Measurements from ENCODE around the gene TRIM4.
"Not testable (repeated sequence)": the region's sequence is repeated elsewhere in the genome, so short reads cannot be mapped to it uniquely, and the experiment has no call there.

The TRIM4 gene

DNA sequence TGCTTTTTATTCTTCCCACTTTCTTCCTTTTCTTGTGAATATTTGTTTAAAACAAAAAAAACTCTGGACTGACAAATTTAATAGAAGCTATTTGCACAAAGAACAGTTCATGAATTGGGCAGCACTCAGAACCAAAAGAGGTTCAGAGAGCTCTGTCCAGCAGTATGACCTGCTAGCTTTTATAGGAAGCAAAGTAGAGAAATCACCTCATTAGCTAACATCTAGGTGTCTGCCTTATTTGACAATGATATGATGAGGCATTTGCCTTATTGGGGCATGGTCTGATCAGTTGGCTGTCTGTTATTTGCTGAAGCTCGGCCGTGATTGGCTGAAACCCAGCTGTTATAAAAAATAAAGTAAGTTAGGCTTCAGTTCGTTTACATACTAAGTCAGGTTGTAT lies 819 bp upstream of the TRIM4 start:
- no peak for DNase-seq (ENCODE audit: low read depth in 1 of 2, low spot score in 1 of 2)

DNA sequence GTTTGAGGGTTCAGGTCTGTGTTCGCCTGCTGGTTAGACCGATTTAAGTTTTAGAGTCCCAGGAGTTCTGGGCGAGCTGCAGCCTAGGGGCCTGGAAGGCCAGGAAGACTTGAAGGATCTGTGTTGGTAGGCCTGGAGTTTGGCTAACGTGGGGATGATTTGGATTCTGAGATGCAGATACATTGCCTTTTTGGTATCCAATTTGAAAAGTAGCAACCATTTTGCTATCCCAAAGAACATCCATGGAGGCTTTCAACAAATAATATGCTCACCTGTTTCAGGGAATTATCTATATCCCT lies 433 bp upstream of the TRIM4 start:
- no peak for DNase-seq (ENCODE audit: low read depth in 1 of 2, low spot score in 1 of 2)

DNA sequence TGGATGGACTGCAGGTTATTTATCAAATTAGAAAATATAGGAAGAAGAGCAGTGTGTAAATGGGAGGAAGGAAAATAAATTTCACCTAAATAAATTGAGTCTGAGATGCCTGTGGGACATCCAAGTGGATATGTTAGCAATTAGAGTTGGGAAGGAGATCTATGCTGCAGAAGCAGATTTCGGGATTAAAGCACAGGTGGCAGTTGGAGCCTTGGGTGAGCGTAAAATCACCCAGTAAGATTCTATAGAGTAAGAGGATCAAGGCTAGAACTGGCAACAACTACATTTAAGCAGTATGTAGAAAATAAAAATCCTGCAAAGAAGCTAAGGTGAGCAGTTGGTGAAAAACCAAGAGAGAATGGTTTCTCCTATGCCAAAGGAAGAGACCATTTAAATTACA lies 8.4 kb downstream of the TRIM4 start:
- no peak for DNase-seq (ENCODE audit: low read depth in 1 of 2, low spot score in 1 of 2)

DNA sequence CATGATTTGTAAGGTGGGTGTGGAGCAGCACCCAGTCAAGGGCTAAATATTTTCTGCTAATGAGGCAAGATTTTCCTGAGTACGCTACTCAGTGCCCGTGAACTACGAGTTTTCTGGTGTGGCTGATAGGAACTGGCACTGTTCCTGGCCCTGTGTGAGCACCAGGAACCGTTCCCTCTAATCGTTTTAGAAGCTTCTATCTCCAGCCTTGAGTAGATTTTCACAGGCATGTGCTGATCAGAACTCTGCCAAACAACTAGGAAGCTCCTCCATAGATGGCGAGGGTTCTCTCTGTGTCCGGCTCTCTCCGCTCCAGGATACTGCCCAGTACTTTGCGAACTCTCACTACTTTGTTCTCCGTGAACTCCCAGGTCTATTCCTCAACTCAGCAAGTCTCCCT lies 17.7 kb downstream of the TRIM4 start:
- no peak for DNase-seq (ENCODE audit: low read depth in 1 of 2, low spot score in 1 of 2)

DNA sequence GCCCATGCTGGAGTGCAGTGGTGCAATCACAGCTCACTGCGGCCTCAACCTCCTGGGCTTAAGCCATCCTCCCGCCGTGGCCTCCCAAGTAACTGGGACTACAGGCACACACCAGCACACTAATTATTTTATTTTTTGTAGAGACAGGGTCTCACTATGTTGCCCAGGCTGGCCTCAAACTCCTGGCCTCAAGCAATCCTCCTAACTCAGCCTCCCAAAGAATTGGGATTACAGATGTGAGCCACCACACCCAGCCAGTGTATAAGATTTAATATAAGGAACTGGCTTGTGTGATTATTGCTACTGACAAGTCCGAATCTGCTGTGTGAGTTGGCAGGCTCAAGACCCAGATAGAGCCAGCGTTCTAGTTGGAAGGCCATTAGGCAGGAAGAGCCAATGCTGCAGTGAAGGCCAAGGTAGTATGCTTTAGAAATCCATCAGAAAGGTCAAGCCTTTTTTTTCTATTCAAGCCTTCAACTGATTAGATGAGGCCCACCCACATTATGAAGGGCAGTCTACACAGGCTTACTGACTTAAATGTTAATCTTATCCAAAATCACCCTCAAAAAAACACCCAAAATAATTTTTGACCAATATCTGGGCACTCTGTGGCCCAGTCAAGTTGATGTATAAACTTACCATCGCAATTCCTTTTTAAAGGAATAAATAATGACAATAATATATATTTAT lies 19.4 kb downstream of the TRIM4 start:
- no peak for DNase-seq (ENCODE audit: low read depth in 1 of 2, low spot score in 1 of 2)

DNA sequence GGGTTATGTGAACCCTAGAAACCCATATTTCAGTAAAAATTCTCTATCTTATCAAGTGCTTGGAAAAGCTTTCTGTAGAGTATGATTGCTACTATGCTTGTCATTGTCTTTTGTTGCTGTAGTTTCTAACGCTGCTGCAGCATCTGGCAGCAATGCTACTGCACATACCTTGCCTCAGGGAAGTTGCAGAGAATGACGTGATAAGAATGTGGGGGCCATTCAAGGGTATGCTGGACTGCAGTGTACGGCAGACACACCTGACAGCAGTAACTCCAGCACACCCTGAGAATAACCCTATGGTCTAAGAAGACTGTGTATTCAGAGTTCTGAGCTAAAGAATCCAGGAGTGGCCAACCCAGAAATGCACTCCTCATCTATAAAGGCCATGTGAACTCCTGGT lies 20.5 kb downstream of the TRIM4 start:
- DNase-seq (ENCODE audit: low read depth in 1 of 2, low spot score in 1 of 2) = no peak

DNA sequence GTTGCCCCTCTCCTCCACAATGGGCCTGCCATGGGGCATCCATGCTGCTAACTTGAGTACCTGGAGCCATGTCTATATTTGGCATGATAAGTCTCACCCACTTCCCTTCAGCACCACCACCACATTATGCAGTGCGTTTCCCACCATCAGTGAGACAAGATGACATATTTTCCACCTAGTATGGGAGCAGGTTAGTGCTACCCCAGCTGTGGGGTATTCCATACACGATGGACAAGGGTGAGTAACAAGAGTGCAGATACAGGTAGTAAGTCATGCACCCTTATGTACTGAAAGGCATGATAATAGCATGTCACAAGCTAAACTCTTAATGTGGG lies 21.3 kb downstream of the TRIM4 start:
- no peak for DNase-seq (ENCODE audit: low read depth in 1 of 2, low spot score in 1 of 2)

DNA sequence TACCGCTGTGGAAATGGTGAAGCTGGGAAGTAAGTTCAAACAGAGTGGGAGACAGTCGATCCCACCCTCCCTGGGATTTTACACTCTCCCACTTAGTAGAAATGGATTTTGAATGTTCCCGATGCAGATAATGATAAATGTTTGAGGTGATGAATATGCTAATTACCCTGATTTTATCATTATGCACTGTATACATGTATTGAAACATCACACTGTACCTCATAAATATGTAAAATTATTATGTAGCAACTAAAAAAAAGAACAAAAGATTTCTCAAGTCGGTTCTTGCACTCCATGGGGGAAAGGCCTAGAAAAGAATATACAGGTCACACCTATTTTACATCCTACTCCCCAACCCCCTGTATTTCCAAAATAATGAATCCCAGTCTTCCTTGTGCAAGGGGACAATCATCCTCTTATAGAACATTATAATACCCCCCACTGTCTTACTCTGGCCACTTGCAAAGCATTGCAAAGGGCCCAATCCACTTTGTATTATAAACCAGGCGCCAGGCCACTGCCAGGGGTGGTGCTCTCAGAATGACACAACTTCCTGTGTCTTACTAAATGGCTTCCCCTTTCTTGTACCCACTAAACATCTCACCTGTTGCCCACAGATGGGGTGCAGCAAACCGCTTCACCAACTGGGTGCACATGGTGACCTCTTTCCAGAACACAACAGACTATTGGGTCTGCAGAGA lies 21.9 kb downstream of the TRIM4 start:
- DNase-seq (ENCODE audit: low read depth in 1 of 2, low spot score in 1 of 2) = no peak

DNA sequence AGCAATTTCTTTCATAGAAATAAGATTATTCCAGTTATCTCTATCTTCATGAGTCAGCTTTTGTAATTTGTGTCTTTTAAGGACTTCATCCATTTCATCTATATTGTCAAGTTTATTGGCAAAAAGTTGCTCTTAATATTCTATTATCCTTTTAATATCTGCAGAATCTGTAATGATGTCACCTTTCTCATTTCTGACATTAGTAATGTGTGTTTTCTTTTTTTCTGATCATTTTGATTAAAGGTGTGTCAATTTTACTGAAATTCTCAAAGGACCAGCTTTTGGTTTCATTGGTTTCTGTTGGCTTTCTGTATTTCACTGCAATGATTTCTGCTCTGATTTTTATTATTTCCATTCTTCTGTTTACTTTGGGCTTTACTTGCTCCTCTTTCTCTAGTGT lies 24.6 kb downstream of the TRIM4 start:
- no peak for DNase-seq (ENCODE audit: low read depth in 1 of 2, low spot score in 1 of 2)

DNA sequence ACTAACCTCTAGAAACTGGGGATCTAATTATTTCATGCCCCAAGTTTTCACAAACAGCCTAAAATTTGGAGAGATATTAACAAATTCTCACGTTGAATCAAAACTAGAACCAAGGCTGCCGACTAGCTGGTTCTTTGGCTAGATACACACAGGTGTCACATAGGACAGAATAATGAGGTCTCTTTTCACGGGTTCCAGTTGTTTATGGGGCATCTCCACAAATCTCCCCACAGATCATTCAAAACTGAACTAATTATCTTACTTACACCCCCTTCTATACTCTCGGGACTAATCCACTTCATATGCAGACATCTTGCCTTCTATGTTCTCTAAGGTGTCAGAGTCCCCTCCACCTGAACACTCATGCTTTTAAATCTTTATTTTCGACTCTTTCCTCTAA lies 26.1 kb downstream of the TRIM4 start:
- no peak for DNase-seq (ENCODE audit: low read depth in 1 of 2, low spot score in 1 of 2)

DNA sequence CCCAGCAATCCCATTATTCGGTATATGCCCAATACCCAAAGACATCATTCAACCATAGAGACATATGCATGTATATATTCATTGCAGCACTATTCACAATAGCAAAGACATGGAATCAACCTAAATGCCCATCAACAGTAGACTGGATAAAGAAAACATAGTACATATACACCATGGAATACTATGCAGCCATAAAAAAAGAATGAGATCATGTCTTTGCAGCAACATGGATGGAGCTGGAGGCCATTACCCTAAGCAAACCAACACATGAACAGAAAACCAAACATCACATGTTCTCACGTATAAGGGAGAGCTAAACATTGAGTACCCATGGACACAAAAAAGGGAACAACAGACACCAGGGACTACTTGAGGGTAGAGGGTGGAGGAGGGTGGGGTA lies 29.0 kb downstream of the TRIM4 start:
- not testable (repeated sequence) for DNase-seq (ENCODE audit: low read depth in 1 of 2, low spot score in 1 of 2)

DNA sequence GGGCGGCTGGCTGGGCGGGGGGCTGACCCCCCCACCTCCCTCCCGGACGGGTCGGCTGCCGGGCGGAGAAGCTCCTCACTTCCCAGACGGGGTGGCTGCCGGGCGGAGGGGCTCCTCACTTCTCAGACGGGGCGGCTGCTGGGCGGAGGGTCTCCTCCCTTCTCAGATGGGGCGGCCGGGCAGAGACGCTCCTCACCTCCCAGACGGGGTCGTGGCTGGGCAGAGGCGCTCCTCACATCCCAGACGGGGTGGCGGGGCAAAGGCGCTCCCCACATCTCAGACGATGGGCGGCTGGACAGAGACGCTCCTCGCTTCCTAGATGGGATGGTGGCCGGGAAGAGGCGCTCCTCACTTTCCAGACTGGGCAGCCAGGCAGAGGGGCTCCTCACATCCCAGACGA lies 31.0 kb downstream of the TRIM4 start:
- DNase-seq (ENCODE audit: low read depth in 1 of 2, low spot score in 1 of 2) = not testable (repeated sequence)

DNA sequence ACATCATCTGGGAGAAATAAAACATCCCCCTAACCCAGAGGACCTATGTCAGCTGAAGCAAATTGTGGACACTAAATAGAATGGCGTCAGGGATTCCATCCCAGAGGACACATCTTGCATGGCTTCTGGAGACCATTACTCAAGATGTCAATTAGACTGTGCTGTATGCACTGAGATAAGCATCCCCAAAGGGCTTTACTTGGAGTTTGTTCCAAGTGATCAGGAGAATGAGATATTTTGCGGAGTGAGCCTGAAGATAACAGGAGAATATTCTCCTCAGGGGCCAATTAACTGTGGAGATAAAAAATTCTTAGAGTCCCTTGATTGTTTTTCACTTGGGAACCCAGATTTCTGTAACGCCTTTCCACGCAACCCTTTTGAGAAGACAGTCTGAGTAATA lies 38.0 kb downstream of the TRIM4 start:
- DNase-seq (ENCODE audit: low read depth in 1 of 2, low spot score in 1 of 2) = no peak

DNA sequence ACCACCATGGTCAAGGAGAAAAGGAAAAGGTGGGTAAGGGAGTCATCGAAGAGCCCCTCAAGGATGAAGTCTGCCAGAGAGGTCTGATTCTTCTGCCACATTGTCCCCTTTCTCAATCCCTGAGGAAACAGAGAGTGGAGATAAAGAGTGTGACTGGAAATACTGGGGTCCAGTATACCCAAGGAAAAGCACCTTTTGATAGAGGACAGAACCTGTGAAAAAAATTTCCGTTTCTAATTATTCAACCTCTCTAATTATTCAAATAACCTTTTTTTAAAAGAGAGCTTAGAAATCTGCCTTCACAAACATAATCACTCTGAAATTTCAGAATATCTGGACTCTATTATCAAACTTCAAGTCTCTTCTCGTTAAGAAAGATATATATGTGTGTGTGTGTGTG lies 42.4 kb downstream of the TRIM4 start, which contains the start of gene OR2AE1:
OR2AE1 (minus strand) TSS at position 101 of the 400 bp plus-strand sequence; CDS start at position 101, 0 bp downstream.
- no peak for DNase-seq (ENCODE audit: low read depth in 1 of 2, low spot score in 1 of 2)

DNA sequence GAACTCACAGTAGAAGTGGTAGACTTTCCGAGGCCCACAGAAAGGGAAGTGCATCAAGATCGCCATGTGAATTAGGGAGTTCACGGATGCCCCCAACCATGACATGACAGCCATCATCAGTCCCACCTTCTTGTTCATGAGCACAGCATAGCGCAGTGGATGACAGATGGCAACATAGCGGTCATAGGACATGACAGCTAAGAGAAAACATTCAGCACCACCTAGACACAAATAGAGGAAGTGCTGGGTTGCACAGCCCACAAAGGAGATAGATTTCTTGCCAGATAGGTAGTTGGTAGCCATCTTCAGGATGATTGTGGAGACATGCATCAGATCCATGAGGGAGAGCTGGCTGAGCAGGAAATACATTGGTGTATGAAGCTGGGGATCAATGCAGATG lies 42.8 kb downstream of the TRIM4 start:
- DNase-seq (ENCODE audit: low read depth in 1 of 2, low spot score in 1 of 2) = no peak

DNA sequence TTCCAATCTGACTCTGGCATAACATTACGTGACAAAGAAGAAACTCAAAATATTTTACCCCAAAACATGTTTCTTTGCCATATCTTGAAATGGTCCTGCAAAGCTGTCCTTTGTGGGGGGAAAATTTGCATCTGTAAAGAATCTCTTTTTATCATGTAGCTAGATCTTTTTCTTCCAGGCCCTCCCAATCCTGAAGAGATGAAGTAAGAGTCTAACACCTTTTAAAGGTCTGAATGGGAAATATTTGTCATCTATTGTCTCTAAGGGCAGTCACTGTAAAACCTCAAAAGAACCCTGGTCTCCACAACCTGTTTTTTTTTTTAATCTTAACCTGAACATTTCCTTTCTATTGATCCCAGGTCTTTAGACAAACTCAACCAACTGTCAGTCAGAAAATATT lies 51.1 kb downstream of the TRIM4 start:
- DNase-seq (ENCODE audit: low read depth in 1 of 2, low spot score in 1 of 2) = no peak

DNA sequence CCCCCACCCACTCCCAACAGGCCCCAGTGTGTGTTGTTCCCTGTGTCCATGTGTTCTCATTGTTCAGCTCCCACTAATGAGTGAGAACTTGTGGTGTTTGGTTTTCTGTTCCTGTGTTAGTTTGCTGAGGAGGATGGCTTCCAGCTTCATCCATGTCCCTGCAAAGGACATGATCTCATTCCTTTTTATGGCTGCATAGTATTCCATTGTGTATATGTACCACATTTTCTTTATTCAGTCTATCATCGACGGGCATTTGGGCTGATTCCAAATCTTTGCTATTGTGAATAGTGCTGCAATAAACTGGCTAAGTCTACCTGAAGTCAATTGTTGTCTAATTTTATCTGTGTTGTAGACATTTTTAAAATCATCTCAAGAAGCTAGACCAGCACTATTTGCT lies 51.9 kb downstream of the TRIM4 start:
- not testable (repeated sequence) for DNase-seq (ENCODE audit: low read depth in 1 of 2, low spot score in 1 of 2)

DNA sequence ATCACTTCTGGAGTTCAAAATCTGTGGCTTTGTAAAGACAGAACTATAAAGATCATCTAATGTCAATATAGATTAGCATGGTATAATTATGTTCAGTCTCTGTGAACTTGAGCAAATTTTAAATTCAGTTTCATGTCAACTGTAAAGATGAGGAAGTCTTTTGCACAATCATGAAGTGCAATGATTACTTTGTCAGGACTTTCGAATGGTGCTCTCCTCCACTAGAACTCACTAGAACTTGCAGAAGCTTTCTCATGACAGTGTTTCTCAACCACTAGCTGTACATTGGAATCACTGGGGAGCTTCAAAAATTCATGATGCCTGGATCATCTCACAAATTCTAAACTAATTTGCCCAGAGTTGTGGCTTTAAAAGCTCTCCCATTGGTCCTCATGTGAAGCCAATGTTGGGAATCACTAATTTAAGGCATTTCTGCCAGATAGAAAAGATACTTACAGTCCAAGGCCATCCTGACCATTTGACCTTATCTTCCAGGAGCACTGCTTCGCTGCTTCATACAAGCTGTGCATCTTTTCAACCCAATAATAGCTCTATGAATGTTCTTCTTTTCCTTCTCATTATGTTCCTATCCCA lies 55.4 kb downstream of the TRIM4 start:
- DNase-seq (ENCODE audit: low read depth in 1 of 2, low spot score in 1 of 2) = no peak

DNA sequence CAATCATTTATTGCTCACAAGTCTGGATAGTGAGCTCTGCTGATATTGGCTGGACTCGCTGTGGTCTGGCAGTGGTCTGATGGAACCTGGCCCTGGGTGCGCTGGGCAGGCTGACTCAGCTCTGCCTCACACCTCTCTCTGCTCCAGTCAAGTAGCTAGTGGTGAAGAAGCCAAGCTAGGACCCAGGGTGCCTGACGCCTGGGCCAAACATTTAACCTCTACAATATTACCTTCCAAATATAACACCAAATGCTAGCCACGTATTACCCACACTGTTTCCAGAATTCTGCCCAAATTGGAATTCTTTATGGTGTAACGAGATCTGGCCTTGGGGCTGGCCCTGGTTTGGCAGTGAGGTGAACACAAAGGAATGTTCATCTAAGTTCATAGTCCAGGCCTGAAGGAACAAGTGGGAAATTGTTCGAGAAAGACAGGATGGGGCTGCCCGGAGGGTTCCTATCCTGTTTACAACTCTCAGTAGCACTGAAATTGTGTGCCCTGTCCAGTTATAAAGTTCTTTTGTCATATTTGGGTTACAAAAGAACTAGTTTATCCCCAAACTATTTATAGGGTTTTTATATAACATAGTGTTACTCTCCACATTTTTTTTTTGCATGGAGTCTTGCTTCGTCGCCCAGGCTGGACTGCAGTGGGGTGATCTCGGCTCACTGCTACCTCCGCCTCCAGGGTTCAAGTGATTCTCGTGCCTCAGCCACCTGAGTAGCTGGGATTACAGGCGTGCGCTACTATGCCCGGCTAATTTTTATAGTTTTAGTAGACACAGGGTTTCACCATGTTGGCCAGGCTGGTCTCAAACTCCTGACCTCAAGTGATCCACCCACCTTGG lies 58.8 kb downstream of the TRIM4 start:
- DNase-seq (ENCODE audit: low read depth in 1 of 2, low spot score in 1 of 2) = no peak

DNA sequence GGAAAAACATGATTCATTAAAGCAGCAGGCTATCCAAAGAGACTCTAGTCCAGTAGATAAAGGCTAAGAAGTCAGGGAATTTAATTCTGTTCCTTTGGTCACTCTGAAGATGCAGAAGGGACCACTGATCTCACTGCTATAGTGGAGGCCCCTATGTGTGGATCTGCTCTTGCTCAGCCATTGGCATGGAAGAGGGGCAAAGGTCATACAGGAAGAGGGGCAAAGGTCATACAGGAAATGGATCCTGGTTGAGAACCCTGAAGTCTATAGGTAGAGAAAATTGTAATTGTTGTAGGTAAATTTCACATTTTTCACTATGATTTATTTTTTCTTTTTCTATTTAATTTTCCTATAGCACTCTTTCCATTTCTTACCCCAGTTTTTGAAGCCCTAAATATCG lies 64.1 kb downstream of the TRIM4 start:
- DNase-seq (ENCODE audit: low read depth in 1 of 2, low spot score in 1 of 2) = no peak

DNA sequence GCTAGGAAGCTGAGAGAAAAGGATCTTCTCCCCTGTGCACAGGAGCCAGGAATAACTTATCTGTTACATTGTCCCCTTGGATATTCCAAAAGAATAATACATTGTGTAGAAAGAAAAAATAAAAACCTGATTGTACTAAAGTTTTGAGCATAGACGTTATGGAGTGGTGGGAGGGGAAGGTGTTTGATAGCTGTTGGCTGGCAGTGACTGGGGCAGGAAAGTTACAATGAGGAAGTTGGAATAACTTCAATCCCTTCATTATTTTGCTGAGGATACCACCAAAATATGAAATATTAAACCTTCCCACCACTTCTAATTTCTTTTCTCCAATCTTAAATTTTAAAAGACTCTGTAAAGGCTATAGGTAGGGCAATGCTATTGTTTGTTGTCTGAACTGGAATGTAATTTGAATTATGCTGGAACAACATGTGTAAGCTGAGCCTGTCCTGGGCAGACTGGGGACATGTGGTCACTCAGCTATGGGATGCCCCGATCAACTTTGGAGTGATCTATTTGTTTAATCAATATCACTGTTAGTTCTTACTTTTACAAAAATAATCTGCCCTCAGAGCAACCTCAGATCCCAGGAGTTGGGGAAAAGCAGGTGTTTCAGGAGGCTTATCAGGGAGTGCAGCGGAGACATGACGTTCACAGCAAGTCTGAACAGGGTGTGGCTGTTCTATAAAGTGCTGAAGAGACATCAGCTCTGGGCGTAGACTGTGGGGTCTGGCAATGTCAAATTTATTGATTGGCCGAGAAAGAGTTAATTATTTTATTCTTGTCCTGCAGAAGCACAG lies 70.7 kb downstream of the TRIM4 start:
- DNase-seq (ENCODE audit: low read depth in 1 of 2, low spot score in 1 of 2) = no peak
